Measurements from ENCODE around the gene ACADM. TPM values are rescaled to one million over a fixed set of nuclear protein-coding genes. Genes with fewer than 3 reads are reported as not detected.

Gene ACADM
- total RNA-seq, 5 donors from 2014 or later (not counting 1 experiment from before 2014, with no cell fraction given), result 16.6 to 29.3 (median 23.0) TPM

GRCh38 chr1:75730432-75730831, 5.9 kb downstream of the ACADM start:
- CTCF ChIA-PET, result interaction anchor here (0.6 kb wide), 2 partner anchors 69 to 564 kb away, joined by 4 to 5 read pairs; no protein-coding TSS in a partner anchor
- Histone ChIP-seq H3K27ac (ENCODE audit: low read length) (no peak overlapping the region), H3K9me3 (no peaks in the 10 kb centered on the region), H3K4me1 (ENCODE audit: control insufficient read depth in 1 of 2, extremely low read depth in 1 of 2, insufficient read depth in 2 of 2, low read length in 2 of 2) (peaks cover 3 to 5% of the 10 kb centered on the region in 2 experiments), H3K36me3 (ENCODE audit: control insufficient read depth in 2 of 2, extremely low read depth in 1 of 2, insufficient read depth in 1 of 2, low read length in 1 of 2) (peaks cover 0 to 29% of the 10 kb centered on the region in 2 donors), H3K27me3 (replicated peaks in 1 of 2; ENCODE audit: control insufficient read depth in 2 of 2, extremely low read depth in 1 of 2, insufficient read depth in 2 of 2, low read length in 1 of 2) (no peaks in the 10 kb centered on the region), H3K4me3 (ENCODE audit: control insufficient read depth in 1 of 2, extremely low read depth in 1 of 2, low read length in 1 of 2) (no peak overlapping the region)
- no peaks in the 10 kb centered on the region for H3K27me3 Mint-ChIP-seq
- no peak overlapping the region for H3K4me3 Mint-ChIP-seq
- peaks cover 25% of the 10 kb centered on the region for H3K36me3 Mint-ChIP-seq
- no peak for DNase-seq
- H3K27ac Mint-ChIP-seq, result no peak overlapping the region
- 80% methylated on average over 1 of the region's 2 CpGs for WGBS (ENCODE audit: insufficient coverage)
- H3K9me3 Mint-ChIP-seq, result no peaks in the 10 kb centered on the region
- POLR2A ChIA-PET, result interaction anchor here in 1 of 2 donors (0.6 kb wide), 1 partner anchor 55 kb away, joined by 3 read pairs; no protein-coding TSS in a partner anchor
- no peak for ATAC-seq (replicated peaks in 1 of 4)
- peaks cover 24 to 31% (median 30%) of the 10 kb centered on the region in 3 donors for H3K4me1 Mint-ChIP-seq

- H3K9me3 Mint-ChIP-seq, result no peaks in the 10 kb centered on the region
- peaks cover 16 to 18% (median 17%) of the 10 kb centered on the region in 3 donors for H3K4me1 Mint-ChIP-seq
- no peaks in the 10 kb centered on the region for H3K27me3 ChIP-seq (replicated peaks in 1 of 2; ENCODE audit: control insufficient read depth in 2 of 2, extremely low read depth in 1 of 2, insufficient read depth in 2 of 2, low read length in 1 of 2)
- no peak overlapping the region for H3K4me3 ChIP-seq (ENCODE audit: control insufficient read depth in 1 of 2, extremely low read depth in 1 of 2, low read length in 1 of 2)
- no peak for ATAC-seq (replicated peaks in 1 of 4)
- H3K4me3 Mint-ChIP-seq, result no peak overlapping the region
- CTCF ChIA-PET, result no interaction called here
- no peaks in the 10 kb centered on the region for H3K27me3 Mint-ChIP-seq
- no peaks in the 10 kb centered on the region for H3K9me3 ChIP-seq
- H3K27ac ChIP-seq (ENCODE audit: low read length), result no peak overlapping the region
- no peak overlapping the region for H3K27ac Mint-ChIP-seq
- H3K36me3 ChIP-seq (ENCODE audit: control insufficient read depth in 2 of 2, extremely low read depth in 1 of 2, insufficient read depth in 1 of 2, low read length in 1 of 2), result peaks cover 0 to 33% of the 10 kb centered on the region in 2 donors
- WGBS (ENCODE audit: insufficient coverage), result no CpG with 5 or more reads among the region's 4 CpGs
- no peaks in the 10 kb centered on the region for H3K4me1 ChIP-seq (ENCODE audit: control insufficient read depth in 1 of 2, extremely low read depth in 1 of 2, insufficient read depth in 2 of 2, low read length in 2 of 2)
- H3K36me3 Mint-ChIP-seq, result peaks cover 26% of the 10 kb centered on the region
- DNase-seq, result no peak
- POLR2A ChIA-PET, result no interaction called here
Observed at GRCh38 chr1:75731881-75732280, 7.4 kb downstream of the ACADM start.

DNA sequence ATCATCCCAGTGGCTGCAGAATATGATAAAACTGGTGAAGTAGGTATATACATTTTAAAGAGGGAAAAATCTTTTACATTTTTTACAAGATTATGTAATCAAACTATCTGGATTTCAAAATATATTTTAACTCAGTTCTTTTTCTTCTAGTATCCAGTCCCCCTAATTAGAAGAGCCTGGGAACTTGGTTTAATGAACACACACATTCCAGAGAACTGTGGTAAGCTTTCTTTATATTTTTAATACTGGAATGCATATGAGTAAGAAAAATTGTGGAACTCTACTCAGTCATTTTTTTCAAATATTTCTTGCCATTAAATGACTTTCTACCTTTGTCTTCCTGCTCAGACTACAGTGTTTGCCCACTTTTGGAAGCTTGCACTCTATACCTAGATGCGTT, 8.2 kb downstream of the ACADM start:
- H3K36me3 Mint-ChIP-seq, result peaks cover 26% of the 10 kb centered on the region
- ATAC-seq (replicated peaks in 1 of 4) (no peak), DNase-seq (no peak)
- H3K27me3 ChIP-seq (replicated peaks in 1 of 2; ENCODE audit: control insufficient read depth in 2 of 2, extremely low read depth in 1 of 2, insufficient read depth in 2 of 2, low read length in 1 of 2), result no peaks in the 10 kb centered on the region
- no peaks in the 10 kb centered on the region for H3K27me3 Mint-ChIP-seq
- POLR2A ChIA-PET, result no interaction called here
- H3K9me3 ChIP-seq, result no peaks in the 10 kb centered on the region
- no peaks in the 10 kb centered on the region for H3K4me1 ChIP-seq (ENCODE audit: control insufficient read depth in 1 of 2, extremely low read depth in 1 of 2, insufficient read depth in 2 of 2, low read length in 2 of 2)
- no peak overlapping the region for H3K4me3 Mint-ChIP-seq
- WGBS (ENCODE audit: insufficient coverage), result no CpG with 5 or more reads among the region's 1 CpG
- peaks cover 8 to 10% (median 9%) of the 10 kb centered on the region in 3 donors for H3K4me1 Mint-ChIP-seq
- no peak overlapping the region for H3K4me3 ChIP-seq (ENCODE audit: control insufficient read depth in 1 of 2, extremely low read depth in 1 of 2, low read length in 1 of 2)
- H3K27ac ChIP-seq (ENCODE audit: low read length), result no peak overlapping the region
- CTCF ChIA-PET, result interaction anchor here in 1 of 2 donors (0.6 kb wide), 1 partner anchor 1390 kb away, joined by 3 read pairs; no protein-coding TSS in a partner anchor
- H3K9me3 Mint-ChIP-seq, result no peaks in the 10 kb centered on the region
- H3K36me3 ChIP-seq (ENCODE audit: control insufficient read depth in 2 of 2, extremely low read depth in 1 of 2, insufficient read depth in 1 of 2, low read length in 1 of 2), result peaks cover 0 to 33% of the 10 kb centered on the region in 2 donors
- H3K27ac Mint-ChIP-seq, result no peak overlapping the region

DNA sequence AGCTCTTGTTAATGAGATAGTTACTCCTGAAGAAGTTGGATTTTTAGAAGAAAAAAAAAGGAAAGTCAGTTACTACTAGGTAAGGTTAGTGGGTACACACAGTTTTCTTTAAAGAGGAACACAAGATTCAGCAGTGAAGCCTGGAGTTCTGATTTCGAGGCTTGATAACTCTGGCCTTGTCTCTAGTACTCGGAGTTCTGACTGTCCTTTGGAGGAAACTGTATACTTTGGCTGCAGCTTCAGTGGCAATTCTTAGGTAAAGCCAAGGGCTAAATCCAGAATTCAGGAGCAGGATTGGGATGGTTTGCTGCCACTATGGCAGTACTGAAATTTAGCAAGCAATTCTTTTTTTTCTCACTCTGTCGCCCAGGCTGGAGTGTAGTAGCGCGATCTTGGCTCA, 9.2 kb downstream of the ACADM start:
- 100% methylated on average over 5 of the region's 5 CpGs for WGBS (ENCODE audit: insufficient coverage)
- no peaks in the 10 kb centered on the region for H3K9me3 Mint-ChIP-seq
- no peak overlapping the region for H3K27ac Mint-ChIP-seq
- ATAC-seq (replicated peaks in 1 of 4) (no peak), DNase-seq (no peak)
- H3K4me3 Mint-ChIP-seq, result no peak overlapping the region
- peaks cover 2 to 3% (median 3%) of the 10 kb centered on the region in 3 donors for H3K4me1 Mint-ChIP-seq
- H3K27me3 ChIP-seq (replicated peaks in 1 of 2; ENCODE audit: control insufficient read depth in 2 of 2, extremely low read depth in 1 of 2, insufficient read depth in 2 of 2, low read length in 1 of 2), result no peaks in the 10 kb centered on the region
- H3K4me1 ChIP-seq (ENCODE audit: control insufficient read depth in 1 of 2, extremely low read depth in 1 of 2, insufficient read depth in 2 of 2, low read length in 2 of 2), result no peaks in the 10 kb centered on the region
- no peaks in the 10 kb centered on the region for H3K9me3 ChIP-seq
- ChIA-PET POLR2A (no interaction called here), CTCF (no interaction called here)
- H3K27me3 Mint-ChIP-seq, result no peaks in the 10 kb centered on the region
- no peak overlapping the region for H3K4me3 ChIP-seq (ENCODE audit: control insufficient read depth in 1 of 2, extremely low read depth in 1 of 2, low read length in 1 of 2)
- H3K36me3 ChIP-seq (ENCODE audit: control insufficient read depth in 2 of 2, extremely low read depth in 1 of 2, insufficient read depth in 1 of 2, low read length in 1 of 2), result peaks cover 0 to 38% of the 10 kb centered on the region in 2 donors
- H3K36me3 Mint-ChIP-seq, result peaks cover 28% of the 10 kb centered on the region
- no peak overlapping the region for H3K27ac ChIP-seq (ENCODE audit: low read length)

GRCh38 chr1:75736016-75736415, 11.5 kb downstream of the ACADM start:
- no peaks in the 10 kb centered on the region for H3K4me1 ChIP-seq (ENCODE audit: control insufficient read depth in 1 of 2, extremely low read depth in 1 of 2, insufficient read depth in 2 of 2, low read length in 2 of 2)
- no peak overlapping the region for H3K27ac ChIP-seq (ENCODE audit: low read length)
- H3K4me1 Mint-ChIP-seq, result peaks cover 0 to 3% (median 2%) of the 10 kb centered on the region in 3 donors
- no peaks in the 10 kb centered on the region for H3K9me3 Mint-ChIP-seq
- H3K4me3 Mint-ChIP-seq, result no peak overlapping the region
- peaks cover 0 to 54% of the 10 kb centered on the region in 2 donors for H3K36me3 ChIP-seq (ENCODE audit: control insufficient read depth in 2 of 2, extremely low read depth in 1 of 2, insufficient read depth in 1 of 2, low read length in 1 of 2)
- H3K9me3 ChIP-seq, result no peaks in the 10 kb centered on the region
- H3K36me3 Mint-ChIP-seq, result peaks cover 32% of the 10 kb centered on the region
- ChIA-PET POLR2A (no interaction called here), CTCF (no interaction called here)
- H3K27me3 Mint-ChIP-seq, result no peaks in the 10 kb centered on the region
- H3K4me3 ChIP-seq (ENCODE audit: control insufficient read depth in 1 of 2, extremely low read depth in 1 of 2, low read length in 1 of 2), result no peak overlapping the region
- H3K27me3 ChIP-seq (replicated peaks in 1 of 2; ENCODE audit: control insufficient read depth in 2 of 2, extremely low read depth in 1 of 2, insufficient read depth in 2 of 2, low read length in 1 of 2), result no peaks in the 10 kb centered on the region
- no CpG with 5 or more reads among the region's 1 CpG for WGBS (ENCODE audit: insufficient coverage)
- no peak for DNase-seq
- no peak for ATAC-seq (replicated peaks in 1 of 4)
- H3K27ac Mint-ChIP-seq, result no peak overlapping the region

DNA sequence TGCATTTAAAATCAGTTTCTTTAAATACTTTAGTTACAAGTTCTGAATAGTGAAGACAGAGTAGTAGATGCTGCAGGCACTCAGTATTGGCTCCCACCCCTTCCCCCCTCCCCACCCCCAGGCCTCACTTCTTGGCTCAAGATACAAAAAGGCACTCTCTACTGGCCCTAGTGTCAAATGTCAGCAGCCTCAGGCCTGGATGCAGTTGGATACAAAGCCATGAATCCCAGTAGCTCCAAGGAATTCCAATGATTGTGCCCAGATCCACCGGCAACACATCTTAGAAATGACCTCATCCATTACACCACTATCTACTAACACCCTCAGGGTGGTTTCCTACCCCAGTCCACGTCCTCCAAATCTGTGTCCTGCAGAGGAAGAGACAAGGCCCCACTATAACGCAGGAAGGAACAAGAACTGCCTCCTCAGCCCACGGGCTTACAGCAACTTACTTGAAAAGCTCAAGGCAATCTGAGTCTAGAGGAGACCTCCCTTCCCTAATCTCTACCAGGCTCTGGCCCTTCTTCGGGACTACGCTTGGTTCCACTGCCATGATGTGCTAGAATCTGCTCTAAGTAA, 17.6 kb downstream of the ACADM start:
- H3K9me3 Mint-ChIP-seq, result no peaks in the 10 kb centered on the region
- H3K27ac Mint-ChIP-seq, result no peak overlapping the region
- Histone ChIP-seq H3K9me3 (no peaks in the 10 kb centered on the region), H3K27me3 (replicated peaks in 1 of 2; ENCODE audit: control insufficient read depth in 2 of 2, extremely low read depth in 1 of 2, insufficient read depth in 2 of 2, low read length in 1 of 2) (no peaks in the 10 kb centered on the region), H3K4me1 (ENCODE audit: control insufficient read depth in 1 of 2, extremely low read depth in 1 of 2, insufficient read depth in 2 of 2, low read length in 2 of 2) (no peaks in the 10 kb centered on the region), H3K4me3 (ENCODE audit: control insufficient read depth in 1 of 2, extremely low read depth in 1 of 2, low read length in 1 of 2) (no peak overlapping the region), H3K27ac (ENCODE audit: low read length) (no peak overlapping the region), H3K36me3 (ENCODE audit: control insufficient read depth in 2 of 2, extremely low read depth in 1 of 2, insufficient read depth in 1 of 2, low read length in 1 of 2) (peaks cover 0 to 46% of the 10 kb centered on the region in 2 donors)
- DNase-seq (no peak), ATAC-seq (replicated peaks in 1 of 4) (no peak)
- H3K4me1 Mint-ChIP-seq, result peaks cover 0 to 4% (median 0%) of the 10 kb centered on the region in 3 donors
- no peaks in the 10 kb centered on the region for H3K27me3 Mint-ChIP-seq
- POLR2A ChIA-PET, result no interaction called here
- no peak overlapping the region for H3K4me3 Mint-ChIP-seq
- CTCF ChIA-PET, result no interaction called here
- H3K36me3 Mint-ChIP-seq, result peaks cover 35% of the 10 kb centered on the region
- WGBS (ENCODE audit: insufficient coverage), result 88% methylated on average over 4 of the region's 6 CpGs
